ENCODE measurements around the gene SC5D.

The SC5D gene, protein sequence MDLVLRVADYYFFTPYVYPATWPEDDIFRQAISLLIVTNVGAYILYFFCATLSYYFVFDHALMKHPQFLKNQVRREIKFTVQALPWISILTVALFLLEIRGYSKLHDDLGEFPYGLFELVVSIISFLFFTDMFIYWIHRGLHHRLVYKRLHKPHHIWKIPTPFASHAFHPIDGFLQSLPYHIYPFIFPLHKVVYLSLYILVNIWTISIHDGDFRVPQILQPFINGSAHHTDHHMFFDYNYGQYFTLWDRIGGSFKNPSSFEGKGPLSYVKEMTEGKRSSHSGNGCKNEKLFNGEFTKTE

DNA sequence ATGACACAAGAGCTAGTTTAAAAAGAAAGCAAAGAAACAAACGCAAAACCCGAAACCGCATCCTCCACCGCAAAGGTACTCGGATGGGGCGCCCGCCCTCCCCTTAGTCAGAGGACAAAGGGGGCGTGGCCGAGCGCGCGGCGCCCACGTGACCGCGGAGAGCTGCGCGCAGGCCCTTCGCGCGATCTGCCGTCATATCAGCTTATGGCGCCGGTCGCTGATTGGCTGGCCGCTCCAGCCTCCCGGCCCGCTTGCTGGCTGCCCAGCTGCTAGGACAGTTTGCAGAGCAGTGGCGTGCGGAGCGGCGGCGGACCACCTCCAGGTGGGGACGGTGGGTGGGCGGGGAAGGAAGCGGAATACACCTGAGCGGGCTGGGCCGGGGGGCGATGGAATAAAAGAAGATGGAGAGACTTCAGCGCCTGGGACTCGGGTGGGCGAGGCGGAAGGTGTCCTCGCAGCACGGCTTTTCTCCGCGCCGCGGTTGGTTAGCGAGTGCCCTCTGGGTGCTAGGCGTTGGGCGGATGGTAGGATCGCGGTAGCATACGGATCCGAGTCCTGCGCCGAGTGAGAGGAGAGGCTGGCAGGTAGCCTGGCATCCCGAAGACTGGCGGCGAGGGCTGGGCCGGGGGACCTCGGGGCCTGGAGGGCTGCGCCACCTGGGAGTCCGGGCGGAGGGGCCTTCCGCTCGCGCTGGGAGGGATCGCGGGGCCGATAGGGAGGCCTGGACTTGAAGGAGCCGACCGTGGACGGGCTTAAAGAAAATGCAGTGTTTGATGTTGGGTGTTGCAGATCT, at the start of gene SC5D:
TSS of gene SC5D (plus strand) at position 277 of the 793 bp plus-strand sequence. CDS start 10,605 bp downstream, outside the sequence.
- H3K27me3 ChIP-seq (ENCODE audit: insufficient read depth, low read depth, severe bottlenecking): no peaks in the 10 kb centered on the region
- no peaks in the 10 kb centered on the region for H3K9me3 ChIP-seq (ENCODE audit: severe bottlenecking)
- peak within 1 kb of the TSS; percentile 77 for H3K27ac ChIP-seq
- H3K4me3 ChIP-seq (ENCODE audit: low read depth, low read length): peak within 1 kb of the TSS; percentile 92
- TF ChIP-seq, protein P1, sequence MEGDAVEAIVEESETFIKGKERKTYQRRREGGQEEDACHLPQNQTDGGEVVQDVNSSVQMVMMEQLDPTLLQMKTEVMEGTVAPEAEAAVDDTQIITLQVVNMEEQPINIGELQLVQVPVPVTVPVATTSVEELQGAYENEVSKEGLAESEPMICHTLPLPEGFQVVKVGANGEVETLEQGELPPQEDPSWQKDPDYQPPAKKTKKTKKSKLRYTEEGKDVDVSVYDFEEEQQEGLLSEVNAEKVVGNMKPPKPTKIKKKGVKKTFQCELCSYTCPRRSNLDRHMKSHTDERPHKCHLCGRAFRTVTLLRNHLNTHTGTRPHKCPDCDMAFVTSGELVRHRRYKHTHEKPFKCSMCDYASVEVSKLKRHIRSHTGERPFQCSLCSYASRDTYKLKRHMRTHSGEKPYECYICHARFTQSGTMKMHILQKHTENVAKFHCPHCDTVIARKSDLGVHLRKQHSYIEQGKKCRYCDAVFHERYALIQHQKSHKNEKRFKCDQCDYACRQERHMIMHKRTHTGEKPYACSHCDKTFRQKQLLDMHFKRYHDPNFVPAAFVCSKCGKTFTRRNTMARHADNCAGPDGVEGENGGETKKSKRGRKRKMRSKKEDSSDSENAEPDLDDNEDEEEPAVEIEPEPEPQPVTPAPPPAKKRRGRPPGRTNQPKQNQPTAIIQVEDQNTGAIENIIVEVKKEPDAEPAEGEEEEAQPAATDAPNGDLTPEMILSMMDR (IDR thresholded peaks at IDR 0.05; ENCODE audit: low read depth, low read length): no peak
- H3K36me3 ChIP-seq: no peaks in the 10 kb centered on the region
- DNase-seq: peak; percentile 94

DNA sequence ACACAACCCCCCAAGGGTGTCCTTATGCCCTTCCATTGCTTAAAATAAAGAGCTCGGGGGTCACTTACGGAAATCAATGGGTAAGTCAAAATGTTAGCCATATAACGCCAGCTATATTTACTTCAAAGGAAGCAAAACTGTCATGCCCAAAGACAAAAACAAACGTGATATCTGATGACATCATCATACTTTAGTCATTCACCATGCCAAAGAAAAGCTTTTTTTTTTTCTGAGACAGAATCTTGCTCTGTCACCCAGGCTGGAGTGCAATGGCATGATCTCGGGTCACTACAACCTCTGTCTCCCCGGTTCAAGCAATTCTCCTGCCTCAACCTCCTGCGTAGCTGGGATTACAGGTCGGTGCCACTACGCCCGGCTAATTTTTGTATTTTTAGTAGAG, 47.7 kb upstream of the SC5D start:
- Histone ChIP-seq H3K27ac (no peak overlapping the region), H3K36me3 (no peaks in the 10 kb centered on the region), H3K27me3 (ENCODE audit: insufficient read depth, low read depth, severe bottlenecking) (no peaks in the 10 kb centered on the region), H3K4me3 (ENCODE audit: low read depth, low read length) (no peak overlapping the region), H3K9me3 (ENCODE audit: severe bottlenecking) (no peaks in the 10 kb centered on the region)
- DNase-seq: no peak
- TF ChIP-seq, protein P1 (IDR thresholded peaks at IDR 0.05; ENCODE audit: low read depth, low read length): no peak

DNA sequence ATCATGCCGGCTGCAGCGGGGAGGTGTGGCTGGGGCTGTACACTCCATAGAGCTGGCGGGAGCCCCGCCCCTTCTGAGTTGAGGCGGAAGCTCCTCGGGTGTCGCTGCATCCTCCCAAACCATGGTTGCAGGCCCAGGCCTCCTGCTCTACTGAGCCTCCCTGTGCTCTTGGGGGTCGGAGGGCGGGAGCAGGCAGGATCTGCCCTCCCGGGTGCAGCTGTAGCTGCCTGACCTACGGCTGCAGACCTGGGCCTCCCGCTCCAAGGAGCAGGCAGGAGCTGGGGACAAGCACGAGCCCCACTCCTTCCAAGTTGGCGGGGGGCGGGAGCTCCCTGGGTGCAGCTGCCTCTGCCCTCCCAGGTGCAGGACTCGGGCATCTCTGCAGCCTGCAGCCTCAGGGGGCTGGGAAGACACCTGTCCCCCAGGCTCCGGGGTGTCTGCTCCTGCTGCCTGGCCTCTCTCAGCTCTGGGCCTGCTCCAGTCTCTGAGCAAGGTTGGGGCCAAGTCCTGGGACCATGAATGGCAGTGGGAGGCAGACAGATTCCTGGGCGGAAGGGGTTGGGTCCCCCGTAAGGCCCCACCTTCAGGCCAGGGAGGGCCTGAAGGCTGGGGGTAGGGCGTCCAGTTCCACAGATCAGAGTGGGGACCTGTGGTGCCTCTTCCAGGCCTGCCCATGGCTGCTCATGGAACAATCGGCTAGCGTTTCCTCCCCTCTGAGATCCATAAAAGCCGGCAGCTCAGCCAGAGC, 46.4 kb upstream of the SC5D start:
- no peak overlapping the region for H3K27ac ChIP-seq
- no peak overlapping the region for H3K4me3 ChIP-seq (ENCODE audit: low read depth, low read length)
- no peaks in the 10 kb centered on the region for H3K9me3 ChIP-seq (ENCODE audit: severe bottlenecking)
- TF ChIP-seq, protein P1 (IDR thresholded peaks at IDR 0.05; ENCODE audit: low read depth, low read length): no peak
- DNase-seq: no peak
- no peaks in the 10 kb centered on the region for H3K36me3 ChIP-seq
- H3K27me3 ChIP-seq (ENCODE audit: insufficient read depth, low read depth, severe bottlenecking): no peaks in the 10 kb centered on the region

DNA sequence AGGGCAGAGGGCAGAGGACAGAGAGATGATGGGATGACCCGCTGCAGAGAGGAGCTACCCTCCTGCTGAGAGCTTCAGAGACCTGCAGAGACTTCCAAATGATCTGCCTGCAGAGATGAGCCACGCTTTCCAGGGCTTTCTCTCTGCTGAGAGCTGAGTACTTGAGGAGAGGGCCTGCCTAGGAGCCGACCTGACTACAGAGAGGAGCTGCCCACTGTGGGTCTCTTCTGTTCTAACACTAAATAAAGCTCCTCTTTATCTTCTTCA, 45.9 kb upstream of the SC5D start:
- Histone ChIP-seq H3K36me3 (no peaks in the 10 kb centered on the region), H3K9me3 (ENCODE audit: severe bottlenecking) (no peaks in the 10 kb centered on the region), H3K4me3 (ENCODE audit: low read depth, low read length) (no peak overlapping the region), H3K27me3 (ENCODE audit: insufficient read depth, low read depth, severe bottlenecking) (no peaks in the 10 kb centered on the region), H3K27ac (no peak overlapping the region)
- TF ChIP-seq, protein P1 (IDR thresholded peaks at IDR 0.05; ENCODE audit: low read depth, low read length): no peak
- DNase-seq: no peak

DNA sequence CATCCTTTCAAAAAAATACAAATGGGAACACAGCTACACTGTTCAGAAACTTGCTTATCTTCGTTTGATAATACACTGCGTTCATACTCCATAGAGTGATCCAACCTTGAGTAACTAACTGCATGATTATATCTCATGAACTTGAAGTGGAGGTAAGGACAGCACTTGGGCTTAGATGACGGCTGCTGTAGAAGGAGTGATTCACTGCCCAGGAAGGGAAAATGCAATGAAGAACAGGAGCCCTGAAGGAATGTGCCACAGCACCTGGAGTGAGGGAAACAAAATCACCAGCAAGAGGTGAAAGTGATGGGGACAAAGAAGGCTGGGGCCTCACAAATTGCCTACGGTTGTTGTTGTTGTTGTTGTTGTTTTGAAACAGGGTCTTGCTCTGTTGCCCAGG, 44.1 kb upstream of the SC5D start:
- no peaks in the 10 kb centered on the region for H3K27me3 ChIP-seq (ENCODE audit: insufficient read depth, low read depth, severe bottlenecking)
- TF ChIP-seq, protein P1 (IDR thresholded peaks at IDR 0.05; ENCODE audit: low read depth, low read length): no peak
- no peaks in the 10 kb centered on the region for H3K9me3 ChIP-seq (ENCODE audit: severe bottlenecking)
- no peaks in the 10 kb centered on the region for H3K36me3 ChIP-seq
- no peak overlapping the region for H3K27ac ChIP-seq
- DNase-seq: no peak
- no peak overlapping the region for H3K4me3 ChIP-seq (ENCODE audit: low read depth, low read length)

Data from WERI-Rb-1 (cell line).